ENCODE results near the gene A2M.

DNA sequence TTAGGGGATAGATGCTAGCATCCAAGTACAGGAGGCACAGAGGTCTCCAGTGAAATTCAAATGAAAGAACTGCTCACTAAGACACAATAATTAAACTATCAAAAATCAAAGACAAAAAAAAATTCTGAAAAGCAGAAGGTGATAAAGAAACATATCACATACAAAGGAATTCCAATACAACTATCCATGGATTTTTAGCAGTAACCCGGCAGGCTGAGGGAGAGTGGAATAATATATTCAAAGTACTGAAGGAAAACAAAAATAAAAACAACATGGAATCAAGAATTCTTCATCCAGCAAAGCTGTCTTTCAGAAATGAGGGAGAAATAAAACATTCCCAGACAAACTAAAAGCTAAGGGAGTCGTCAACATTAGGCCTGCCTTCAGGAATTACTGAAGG lies 31.9 kb downstream of the A2M start:
- TF ChIP-seq, protein P1, sequence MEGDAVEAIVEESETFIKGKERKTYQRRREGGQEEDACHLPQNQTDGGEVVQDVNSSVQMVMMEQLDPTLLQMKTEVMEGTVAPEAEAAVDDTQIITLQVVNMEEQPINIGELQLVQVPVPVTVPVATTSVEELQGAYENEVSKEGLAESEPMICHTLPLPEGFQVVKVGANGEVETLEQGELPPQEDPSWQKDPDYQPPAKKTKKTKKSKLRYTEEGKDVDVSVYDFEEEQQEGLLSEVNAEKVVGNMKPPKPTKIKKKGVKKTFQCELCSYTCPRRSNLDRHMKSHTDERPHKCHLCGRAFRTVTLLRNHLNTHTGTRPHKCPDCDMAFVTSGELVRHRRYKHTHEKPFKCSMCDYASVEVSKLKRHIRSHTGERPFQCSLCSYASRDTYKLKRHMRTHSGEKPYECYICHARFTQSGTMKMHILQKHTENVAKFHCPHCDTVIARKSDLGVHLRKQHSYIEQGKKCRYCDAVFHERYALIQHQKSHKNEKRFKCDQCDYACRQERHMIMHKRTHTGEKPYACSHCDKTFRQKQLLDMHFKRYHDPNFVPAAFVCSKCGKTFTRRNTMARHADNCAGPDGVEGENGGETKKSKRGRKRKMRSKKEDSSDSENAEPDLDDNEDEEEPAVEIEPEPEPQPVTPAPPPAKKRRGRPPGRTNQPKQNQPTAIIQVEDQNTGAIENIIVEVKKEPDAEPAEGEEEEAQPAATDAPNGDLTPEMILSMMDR (IDR thresholded peaks at IDR 0.05; ENCODE audit: poor library complexity), result no peak
- TF ChIP-seq EZH2 (IDR thresholded peaks at IDR 0.05; ENCODE audit: borderline replicate concordance) (no peak), EZH2phosphoT487 (IDR thresholded peaks at IDR 0.05; ENCODE audit: low read depth, severe bottlenecking, unreplicated experiment) (no peak)
